Right lobe of liver (tissue), 4 donors: ENCODE measurements around the gene RACK1.

ENCODE experiments used
- CTCF ChIP-seq, 4 donors: fragments of 200-600 bp in 3 of 4; fragments of 450-650 bp in 1 of 4; IDR thresholded peaks; one replicate each; pipeline versions ENCODE4 v1.5.1 to v1.8.0; 2016 to 2022; ENCODE audit warnings: antibody characterized with exemption in 4 of 4, mild to moderate bottlenecking in 2 of 4
- POLR2A ChIP-seq: fragments of 450-650 bp; IDR thresholded peaks from one replicate; pipeline ENCODE4 v1.6.1; 2017; ENCODE audit warnings: antibody characterized with exemption, mild to moderate bottlenecking
- donor health status: DM: no; HTN: no; CAD: no.
- donor health status: DM: no; HTN: no; CAD: no.
- donor health status: DM: no; HTN: yes; CAD: no.

- no peak for TF ChIP-seq CTCF (IDR thresholded peaks at IDR 0.05)
- no peak for TF ChIP-seq POLR2A
Observed at GRCh38 chr5:181258576-181258975, 14.9 kb upstream of the RACK1 start.
